Ectodermal cell (in vitro differentiated cells): Measurements from ENCODE around the gene FAAP100.

ENCODE experiments used
- H3K27ac ChIP-seq: 2 replicates; pipeline ENCODE4 v1.7.0; 2013; ENCODE audit warnings: mild to moderate bottlenecking, low read depth, low read length; ENCODE audit not compliant: insufficient read depth, poor library complexity, severe bottlenecking
- H3K27me3 ChIP-seq: 2 replicates; pipeline ENCODE4 v1.7.0; 2013; ENCODE audit warnings: mild to moderate bottlenecking, low read length; ENCODE audit not compliant: insufficient read depth, control insufficient read depth, poor library complexity, severe bottlenecking
- H3K36me3 ChIP-seq: one replicate; pipeline ENCODE4 v1.7.0; 2013; ENCODE audit warnings: low read length; ENCODE audit not compliant: control insufficient read depth, insufficient read depth
- H3K4me1 ChIP-seq: one replicate; pipeline ENCODE4 v1.7.0; 2013; ENCODE audit warnings: low read length; ENCODE audit not compliant: control insufficient read depth, insufficient read depth
- H3K4me3 ChIP-seq: 2 replicates; pipeline ENCODE4 v1.7.0; 2013; ENCODE audit warnings: low read depth, low read length, control low read depth; ENCODE audit not compliant: insufficient read depth
- H3K9me3 ChIP-seq: 2 replicates; pipeline ENCODE4 v1.7.0; 2013; ENCODE audit warnings: mild to moderate bottlenecking, low read length, moderate library complexity; ENCODE audit not compliant: control insufficient read depth
- WGBS, 2 experiments: methylation state at CpG; one replicate each; pipeline ENCODE4 v1.1.7; 2013; ENCODE audit warnings: missing lambda C conversion rate in 2 of 2; 5-methylcytosine and 5-hydroxymethylcytosine counted together

FAAP100 gene

GRCh38 chr17:81539571-81539900 is 12.6 kb downstream of the FAAP100 start:
- Histone ChIP-seq H3K9me3 (no peaks in the 10 kb centered on the region), H3K4me1 (peaks cover 8% of the 10 kb centered on the region), H3K36me3 (peaks cover 4% of the 10 kb centered on the region), H3K27me3 (peaks cover 23% of the 10 kb centered on the region), H3K4me3 (no peak overlapping the region), H3K27ac (no peak overlapping the region)
- WGBS, 2 experiments: 91 to 92% methylated on average over 10 of the region's 10 CpGs

GRCh38 chr17:81538651-81539570 is 13.2 kb downstream of the FAAP100 start:
- 92 to 93% methylated on average over 26 of the region's 26 CpGs for WGBS, 2 experiments
- no peaks in the 10 kb centered on the region for H3K9me3 ChIP-seq
- no peak overlapping the region for H3K4me3 ChIP-seq
- H3K4me1 ChIP-seq: peaks cover 8% of the 10 kb centered on the region
- no peak overlapping the region for H3K27ac ChIP-seq
- peaks cover 4% of the 10 kb centered on the region for H3K36me3 ChIP-seq
- peaks cover 23% of the 10 kb centered on the region for H3K27me3 ChIP-seq

GRCh38 chr17:81537856-81538555 is 14.1 kb downstream of the FAAP100 start:
- Histone ChIP-seq H3K4me1 (peaks cover 8% of the 10 kb centered on the region), H3K27me3 (peaks cover 23% of the 10 kb centered on the region), H3K9me3 (no peaks in the 10 kb centered on the region), H3K36me3 (peaks cover 4% of the 10 kb centered on the region), H3K4me3 (no peak overlapping the region), H3K27ac (no peak overlapping the region)
- 79 to 82% methylated on average over 26 of the region's 26 CpGs for WGBS, 2 experiments

GRCh38 chr17:81537343-81537855 is 14.8 kb downstream of the FAAP100 start:
- WGBS, 2 experiments: 19 to 27% methylated on average over 17 of the region's 17 CpGs
- Histone ChIP-seq H3K27me3 (peaks cover 27% of the 10 kb centered on the region), H3K4me1 (peaks cover 8% of the 10 kb centered on the region), H3K36me3 (peaks cover 4% of the 10 kb centered on the region), H3K9me3 (no peaks in the 10 kb centered on the region), H3K4me3 (no peak overlapping the region), H3K27ac (no peak overlapping the region)

- no peak overlapping the region for H3K27ac ChIP-seq
- H3K4me3 ChIP-seq: no peak overlapping the region
- H3K36me3 ChIP-seq: peaks cover 4% of the 10 kb centered on the region
- no peaks in the 10 kb centered on the region for H3K9me3 ChIP-seq
- WGBS, 2 experiments: 42 to 46% methylated on average over 89 of the region's 89 CpGs
- peaks cover 8% of the 10 kb centered on the region for H3K4me1 ChIP-seq
- peaks cover 27% of the 10 kb centered on the region for H3K27me3 ChIP-seq
Observed at GRCh38 chr17:81536299-81537290, 15.6 kb downstream of the FAAP100 start.

GRCh38 chr17:81535480-81536298 is 16.5 kb downstream of the FAAP100 start:
- Histone ChIP-seq H3K36me3 (no peaks in the 10 kb centered on the region), H3K4me1 (peaks cover 8% of the 10 kb centered on the region), H3K4me3 (no peak overlapping the region), H3K27ac (no peak overlapping the region), H3K27me3 (peaks cover 27% of the 10 kb centered on the region), H3K9me3 (no peaks in the 10 kb centered on the region)
- 88 to 89% methylated on average over 13 of the region's 13 CpGs for WGBS, 2 experiments

GRCh38 chr17:81535007-81535328 is 17.2 kb downstream of the FAAP100 start:
- H3K4me3 ChIP-seq: no peak overlapping the region
- no peak overlapping the region for H3K27ac ChIP-seq
- H3K27me3 ChIP-seq: peaks cover 27% of the 10 kb centered on the region
- no peaks in the 10 kb centered on the region for H3K36me3 ChIP-seq
- WGBS, 2 experiments: 87% methylated on average over 5 of the region's 5 CpGs
- H3K4me1 ChIP-seq: peaks cover 8% of the 10 kb centered on the region
- H3K9me3 ChIP-seq: no peaks in the 10 kb centered on the region

- Histone ChIP-seq H3K4me1 (peaks cover 8% of the 10 kb centered on the region), H3K36me3 (no peaks in the 10 kb centered on the region), H3K27ac (no peak overlapping the region), H3K4me3 (no peak overlapping the region), H3K27me3 (peaks cover 27% of the 10 kb centered on the region), H3K9me3 (no peaks in the 10 kb centered on the region)
- WGBS, 2 experiments: 74 to 80% methylated on average over 6 of the region's 6 CpGs
Observed at GRCh38 chr17:81534157-81535006, 17.8 kb downstream of the FAAP100 start.
